Measurements from ENCODE around the gene KIAA0319L. TPM values are rescaled to one million over a fixed set of nuclear protein-coding genes. Genes with fewer than 3 reads are reported as not detected.

Gene KIAA0319L
- total RNA-seq, 1 donor from 2014 or later, result 58.3 TPM

DNA sequence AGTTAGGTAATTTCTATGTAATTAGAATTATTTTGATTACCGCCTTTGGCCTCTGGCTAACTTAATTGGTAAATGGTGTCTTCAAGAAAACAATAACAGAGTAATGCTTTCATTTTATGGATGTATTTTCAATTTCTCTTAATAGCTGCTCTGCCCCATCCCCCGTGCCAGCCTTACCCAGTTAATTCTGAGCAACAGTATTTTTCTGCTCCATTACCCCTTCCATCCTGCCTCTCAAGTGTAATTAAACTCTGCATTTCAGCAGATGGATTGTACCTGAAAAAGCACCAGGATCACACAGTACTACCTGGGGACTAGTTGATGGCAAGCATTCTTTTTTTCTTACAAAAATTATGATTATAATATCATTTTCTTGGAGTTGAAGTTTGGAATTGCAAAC, 104.2 kb downstream of the KIAA0319L start:
- Histone ChIP-seq H4K20me1 (ENCODE audit: low read depth) (no peaks in the 10 kb centered on the region), H3K27me3 (no peaks in the 10 kb centered on the region), H3K79me2 (ENCODE audit: low read depth) (no peaks in the 10 kb centered on the region), H3K4me2 (no peak overlapping the region), H2AFZ (replicated peaks) (no peak overlapping the region), H3F3A (ENCODE audit: low read depth) (peaks cover 7% of the 10 kb centered on the region), H3K9me3 (ENCODE audit: low read depth) (no peaks in the 10 kb centered on the region), H3K4me3 (no peak overlapping the region), H3K4me1 (no peaks in the 10 kb centered on the region), H3K9ac (no peak overlapping the region), H3K36me3 (no peaks in the 10 kb centered on the region), H3K27ac (no peak overlapping the region)
- no peak for DNase-seq (ENCODE audit: low spot score)
- Mint-ChIP-seq H3K36me3 (peaks cover 14% of the 10 kb centered on the region), H3K27ac (no peak overlapping the region), H3K4me3 (no peak overlapping the region), H3K27me3 (ENCODE audit: insufficient read depth, low read depth) (no peaks in the 10 kb centered on the region), H3K4me1 (peaks cover 7% of the 10 kb centered on the region), H3K9me3 (no peaks in the 10 kb centered on the region)
- TF ChIP-seq, protein P1, sequence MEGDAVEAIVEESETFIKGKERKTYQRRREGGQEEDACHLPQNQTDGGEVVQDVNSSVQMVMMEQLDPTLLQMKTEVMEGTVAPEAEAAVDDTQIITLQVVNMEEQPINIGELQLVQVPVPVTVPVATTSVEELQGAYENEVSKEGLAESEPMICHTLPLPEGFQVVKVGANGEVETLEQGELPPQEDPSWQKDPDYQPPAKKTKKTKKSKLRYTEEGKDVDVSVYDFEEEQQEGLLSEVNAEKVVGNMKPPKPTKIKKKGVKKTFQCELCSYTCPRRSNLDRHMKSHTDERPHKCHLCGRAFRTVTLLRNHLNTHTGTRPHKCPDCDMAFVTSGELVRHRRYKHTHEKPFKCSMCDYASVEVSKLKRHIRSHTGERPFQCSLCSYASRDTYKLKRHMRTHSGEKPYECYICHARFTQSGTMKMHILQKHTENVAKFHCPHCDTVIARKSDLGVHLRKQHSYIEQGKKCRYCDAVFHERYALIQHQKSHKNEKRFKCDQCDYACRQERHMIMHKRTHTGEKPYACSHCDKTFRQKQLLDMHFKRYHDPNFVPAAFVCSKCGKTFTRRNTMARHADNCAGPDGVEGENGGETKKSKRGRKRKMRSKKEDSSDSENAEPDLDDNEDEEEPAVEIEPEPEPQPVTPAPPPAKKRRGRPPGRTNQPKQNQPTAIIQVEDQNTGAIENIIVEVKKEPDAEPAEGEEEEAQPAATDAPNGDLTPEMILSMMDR (IDR thresholded peaks at IDR 0.05), result no peak
- no peak for TF ChIP-seq EZH2 (IDR thresholded peaks at IDR 0.05)
- no peak for TF ChIP-seq EZH2phosphoT487 (IDR thresholded peaks at IDR 0.05)

GRCh38 chr1:35452106-35452774, 105.0 kb downstream of the KIAA0319L start:
- no peaks in the 10 kb centered on the region for H3K4me1 ChIP-seq
- H3K4me1 Mint-ChIP-seq, result peaks cover 7% of the 10 kb centered on the region
- TF ChIP-seq, protein P1 (IDR thresholded peaks at IDR 0.05), result no peak
- TF ChIP-seq EZH2phosphoT487 (IDR thresholded peaks at IDR 0.05), result no peak
- TF ChIP-seq EZH2 (IDR thresholded peaks at IDR 0.05), result no peak
- no peaks in the 10 kb centered on the region for H3K79me2 ChIP-seq (ENCODE audit: low read depth)
- no peaks in the 10 kb centered on the region for H3K36me3 ChIP-seq
- H3K27ac Mint-ChIP-seq, result no peak overlapping the region
- no peak overlapping the region for H3K27ac ChIP-seq
- no peaks in the 10 kb centered on the region for H4K20me1 ChIP-seq (ENCODE audit: low read depth)
- H3K9me3 Mint-ChIP-seq, result no peaks in the 10 kb centered on the region
- no peak overlapping the region for H3K4me3 Mint-ChIP-seq
- peaks cover 17% of the 10 kb centered on the region for H3K36me3 Mint-ChIP-seq
- H3F3A ChIP-seq (ENCODE audit: low read depth), result peaks cover 7% of the 10 kb centered on the region
- H3K4me2 ChIP-seq, result no peak overlapping the region
- no peaks in the 10 kb centered on the region for H3K27me3 ChIP-seq
- no peaks in the 10 kb centered on the region for H3K27me3 Mint-ChIP-seq (ENCODE audit: insufficient read depth, low read depth)
- H3K9me3 ChIP-seq (ENCODE audit: low read depth), result no peaks in the 10 kb centered on the region
- H3K4me3 ChIP-seq, result no peak overlapping the region
- H3K9ac ChIP-seq, result no peak overlapping the region
- DNase-seq (ENCODE audit: low spot score), result no peak
- no peak overlapping the region for H2AFZ ChIP-seq (replicated peaks)

DNA sequence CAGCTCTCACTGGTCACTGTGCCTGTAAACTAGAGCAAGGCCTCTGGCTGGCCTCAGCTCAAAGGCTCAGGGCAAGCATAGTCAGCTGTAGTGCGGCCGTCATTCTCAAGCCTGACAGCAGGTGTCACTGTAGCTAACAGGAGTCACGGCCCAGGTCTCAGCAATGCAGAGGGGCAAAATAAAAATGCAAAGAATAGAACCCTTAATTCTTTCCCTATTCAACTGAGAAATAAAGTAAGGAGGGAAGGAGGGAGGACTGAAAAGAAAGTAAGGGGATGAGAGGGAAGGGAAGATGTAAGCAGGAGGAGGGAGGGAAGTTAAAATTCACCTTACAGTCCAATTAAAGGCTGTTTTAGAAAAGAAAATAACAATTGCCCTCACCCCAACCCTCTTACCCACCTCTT, 106.1 kb downstream of the KIAA0319L start:
- peaks cover 7% of the 10 kb centered on the region for H3F3A ChIP-seq (ENCODE audit: low read depth)
- Mint-ChIP-seq H3K27me3 (ENCODE audit: insufficient read depth, low read depth) (no peaks in the 10 kb centered on the region), H3K9me3 (no peaks in the 10 kb centered on the region), H3K27ac (no peak overlapping the region), H3K4me3 (no peak overlapping the region), H3K4me1 (peaks cover 7% of the 10 kb centered on the region), H3K36me3 (peaks cover 17% of the 10 kb centered on the region)
- no peak overlapping the region for H2AFZ ChIP-seq (replicated peaks)
- H3K79me2 ChIP-seq (ENCODE audit: low read depth), result no peaks in the 10 kb centered on the region
- no peaks in the 10 kb centered on the region for H3K4me1 ChIP-seq
- no peak for TF ChIP-seq EZH2 (IDR thresholded peaks at IDR 0.05)
- TF ChIP-seq, protein P1 (IDR thresholded peaks at IDR 0.05), result peak; percentile 91
- no peaks in the 10 kb centered on the region for H4K20me1 ChIP-seq (ENCODE audit: low read depth)
- peak; percentile 83 for DNase-seq (ENCODE audit: low spot score)
- no peaks in the 10 kb centered on the region for H3K36me3 ChIP-seq
- H3K9me3 ChIP-seq (ENCODE audit: low read depth), result no peaks in the 10 kb centered on the region
- H3K4me3 ChIP-seq, result no peak overlapping the region
- H3K27ac ChIP-seq, result no peak overlapping the region
- H3K4me2 ChIP-seq, result no peak overlapping the region
- H3K9ac ChIP-seq, result no peak overlapping the region
- H3K27me3 ChIP-seq, result no peaks in the 10 kb centered on the region

All from neural progenitor cell (in vitro differentiated cells).